ENCODE data around the gene ZNF580.

- TF ChIP-seq POU2F2 (IDR thresholded peaks at IDR 0.05; ENCODE audit: borderline replicate concordance, low read depth, low read length) (no peak), CEBPB (IDR thresholded peaks at IDR 0.05; ENCODE audit: borderline replicate concordance in 1 of 2, low read depth in 2 of 2, low read length in 2 of 2) (no peak)
Observed at GRCh38 chr19:55597501-55597921, 43.3 kb upstream of the ZNF580 start.
